ENCODE measurements around the gene BCDIN3D. TPM values are rescaled to one million over a fixed set of nuclear protein-coding genes. Genes with fewer than 3 reads are reported as not detected.
"Not testable (repeated sequence)": the region's sequence is repeated elsewhere in the genome, so short reads cannot be mapped to it uniquely, and the experiment has no call there.

BCDIN3D gene
- total and polyA plus RNA-seq, 2 experiments from 2014 or later, result 3.7 to 4.2 TPM

- Histone ChIP-seq H3F3A (ENCODE audit: insufficient read depth) (peaks cover 16% of the 10 kb centered on the region), H3K9me2 (ENCODE audit: insufficient read depth) (no peaks in the 10 kb centered on the region), H4K20me1 (ENCODE audit: insufficient read depth) (no peaks in the 10 kb centered on the region), H3K27me3 (replicated peaks; ENCODE audit: insufficient read depth) (no peaks in the 10 kb centered on the region), H2AFZ (no peak overlapping the region), H3K79me2 (ENCODE audit: insufficient read depth) (no peaks in the 10 kb centered on the region), H3K9me3 (ENCODE audit: low read depth) (no peaks in the 10 kb centered on the region), H3K27ac (no peak overlapping the region), H3K4me3 (no peak overlapping the region), H3K4me2 (ENCODE audit: unreplicated experiment) (no peak overlapping the region), H3K36me3 (ENCODE audit: low read depth) (no peaks in the 10 kb centered on the region), H3K4me1 (ENCODE audit: insufficient read depth) (peaks cover under 1% of the 10 kb centered on the region; the same call in 1 of the 2 replicates), H3K9ac (no peak overlapping the region)
- TF ChIP-seq EZH2phosphoT487 (IDR thresholded peaks at IDR 0.05; ENCODE audit: insufficient read depth, low read depth), result no peak
- no peak for TF ChIP-seq EZH2 (IDR thresholded peaks at IDR 0.05; ENCODE audit: insufficient read depth, poor library complexity, severe bottlenecking)
- peak; percentile 25 for DNase-seq
- WGBS, 2 experiments (ENCODE audit: low coverage in 1 of 2, low lambda C conversion rate in 2 of 2, missing lambda C conversion rate in 2 of 2), result 53 to 59% methylated on average over 12 of the region's 12 CpGs
- in situ Hi-C loops (cut with MboI), result loop anchor here (25.0 kb wide), 1 partner anchor 188 kb away; the partner anchor contains the start of gene ASIC1
Measured at GRCh38 chr12:49874142-49874897, 31.4 kb upstream of the BCDIN3D start.

GRCh38 chr12:49873361-49873934 lies 30.5 kb upstream of the BCDIN3D start:
- no peak overlapping the region for H3K4me2 ChIP-seq (ENCODE audit: unreplicated experiment)
- H2AFZ ChIP-seq, result no peak overlapping the region
- whole genome bisulfite sequencing, 2 experiments (ENCODE audit: low coverage in 1 of 2, low lambda C conversion rate in 2 of 2, missing lambda C conversion rate in 2 of 2), result 28 to 30% methylated on average over 3 of the region's 3 CpGs
- peaks cover 7% of the 10 kb centered on the region; the same call in 1 of the 2 replicates for H3K4me1 ChIP-seq (ENCODE audit: insufficient read depth)
- H3K9me2 ChIP-seq (ENCODE audit: insufficient read depth), result no peaks in the 10 kb centered on the region
- H3F3A ChIP-seq (ENCODE audit: insufficient read depth), result peaks cover 9% of the 10 kb centered on the region
- no peak overlapping the region for H3K9ac ChIP-seq
- H3K79me2 ChIP-seq (ENCODE audit: insufficient read depth), result no peaks in the 10 kb centered on the region
- no peaks in the 10 kb centered on the region for H3K9me3 ChIP-seq (ENCODE audit: low read depth)
- H4K20me1 ChIP-seq (ENCODE audit: insufficient read depth), result no peaks in the 10 kb centered on the region
- H3K36me3 ChIP-seq (ENCODE audit: low read depth), result no peaks in the 10 kb centered on the region
- TF ChIP-seq EZH2phosphoT487 (IDR thresholded peaks at IDR 0.05; ENCODE audit: insufficient read depth, low read depth) (no peak), EZH2 (IDR thresholded peaks at IDR 0.05; ENCODE audit: insufficient read depth, poor library complexity, severe bottlenecking) (no peak)
- no peak overlapping the region for H3K4me3 ChIP-seq
- peak; percentile 60 for DNase-seq
- H3K27ac ChIP-seq, result no peak overlapping the region
- H3K27me3 ChIP-seq (replicated peaks; ENCODE audit: insufficient read depth), result no peaks in the 10 kb centered on the region
- in situ Hi-C loops (cut with MboI), result loop anchor here (25.0 kb wide), 1 partner anchor 189 kb away; the partner anchor contains the start of gene ASIC1

DNA sequence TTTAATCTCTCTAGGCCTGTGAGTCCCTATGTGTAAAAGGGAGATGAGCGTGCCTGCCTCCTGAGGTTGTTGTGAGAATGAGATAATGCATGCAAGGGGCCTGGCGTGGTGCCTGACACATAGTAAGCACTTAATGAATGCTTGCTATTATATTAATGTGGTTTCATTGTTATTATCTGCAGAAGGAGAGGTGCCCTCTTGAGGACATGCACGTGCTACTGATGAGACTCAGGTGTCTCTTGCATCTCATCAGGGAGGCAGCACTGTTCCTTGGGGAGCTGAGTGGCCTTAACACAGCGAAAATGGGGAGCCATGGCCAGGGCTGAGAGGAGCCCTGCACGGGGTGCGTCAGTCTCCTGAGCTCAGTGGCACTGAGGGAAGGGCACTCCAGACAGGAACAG lies 29.9 kb upstream of the BCDIN3D start:
- H3K27ac ChIP-seq, result no peak overlapping the region
- no peak overlapping the region for H2AFZ ChIP-seq
- no peaks in the 10 kb centered on the region for H3K9me2 ChIP-seq (ENCODE audit: insufficient read depth)
- in situ Hi-C loops (cut with MboI), result loop anchor here (25.0 kb wide), 1 partner anchor 190 kb away; the partner anchor contains the start of gene ASIC1
- TF ChIP-seq EZH2 (IDR thresholded peaks at IDR 0.05; ENCODE audit: insufficient read depth, poor library complexity, severe bottlenecking) (no peak), EZH2phosphoT487 (IDR thresholded peaks at IDR 0.05; ENCODE audit: insufficient read depth, low read depth) (no peak)
- no peak overlapping the region for H3K9ac ChIP-seq
- H3F3A ChIP-seq (ENCODE audit: insufficient read depth), result peaks cover 2% of the 10 kb centered on the region
- H3K27me3 ChIP-seq (replicated peaks; ENCODE audit: insufficient read depth), result no peaks in the 10 kb centered on the region
- no peaks in the 10 kb centered on the region for H4K20me1 ChIP-seq (ENCODE audit: insufficient read depth)
- peaks cover 7% of the 10 kb centered on the region; the same call in 1 of the 2 replicates for H3K4me1 ChIP-seq (ENCODE audit: insufficient read depth)
- no peak overlapping the region for H3K4me2 ChIP-seq (ENCODE audit: unreplicated experiment)
- 62 to 71% methylated on average over 6 of the region's 6 CpGs for WGBS, 2 experiments (ENCODE audit: low coverage in 1 of 2, low lambda C conversion rate in 2 of 2, missing lambda C conversion rate in 2 of 2)
- no peaks in the 10 kb centered on the region for H3K9me3 ChIP-seq (ENCODE audit: low read depth)
- no peaks in the 10 kb centered on the region for H3K36me3 ChIP-seq (ENCODE audit: low read depth)
- H3K79me2 ChIP-seq (ENCODE audit: insufficient read depth), result no peaks in the 10 kb centered on the region
- DNase-seq, result peak; percentile 57
- no peak overlapping the region for H3K4me3 ChIP-seq

GRCh38 chr12:49872381-49872780 lies 29.5 kb upstream of the BCDIN3D start:
- H3K9me3 ChIP-seq (ENCODE audit: low read depth), result no peaks in the 10 kb centered on the region
- no peak for TF ChIP-seq EZH2 (IDR thresholded peaks at IDR 0.05; ENCODE audit: insufficient read depth, poor library complexity, severe bottlenecking)
- no peak for TF ChIP-seq EZH2phosphoT487 (IDR thresholded peaks at IDR 0.05; ENCODE audit: insufficient read depth, low read depth)
- no peaks in the 10 kb centered on the region for H3K36me3 ChIP-seq (ENCODE audit: low read depth)
- no peaks in the 10 kb centered on the region for H3K9me2 ChIP-seq (ENCODE audit: insufficient read depth)
- H3K4me3 ChIP-seq, result no peak overlapping the region
- in situ Hi-C loops (cut with MboI), result loop anchor here (25.0 kb wide), 1 partner anchor 190 kb away; the partner anchor contains the start of gene ASIC1
- H4K20me1 ChIP-seq (ENCODE audit: insufficient read depth), result no peaks in the 10 kb centered on the region
- H2AFZ ChIP-seq, result no peak overlapping the region
- no peaks in the 10 kb centered on the region for H3K27me3 ChIP-seq (replicated peaks; ENCODE audit: insufficient read depth)
- DNase-seq, result no peak
- H3K9ac ChIP-seq, result no peak overlapping the region
- no peak overlapping the region for H3K4me2 ChIP-seq (ENCODE audit: unreplicated experiment)
- no peaks in the 10 kb centered on the region; the same call in none of the 2 replicates for H3F3A ChIP-seq (ENCODE audit: insufficient read depth)
- no peaks in the 10 kb centered on the region for H3K79me2 ChIP-seq (ENCODE audit: insufficient read depth)
- 93% methylated on average over 5 of the region's 5 CpGs for WGBS, 2 experiments (ENCODE audit: low coverage in 1 of 2, low lambda C conversion rate in 2 of 2, missing lambda C conversion rate in 2 of 2)
- H3K4me1 ChIP-seq (ENCODE audit: insufficient read depth), result peaks cover 7% of the 10 kb centered on the region; the same call in 1 of the 2 replicates
- H3K27ac ChIP-seq, result no peak overlapping the region

DNA sequence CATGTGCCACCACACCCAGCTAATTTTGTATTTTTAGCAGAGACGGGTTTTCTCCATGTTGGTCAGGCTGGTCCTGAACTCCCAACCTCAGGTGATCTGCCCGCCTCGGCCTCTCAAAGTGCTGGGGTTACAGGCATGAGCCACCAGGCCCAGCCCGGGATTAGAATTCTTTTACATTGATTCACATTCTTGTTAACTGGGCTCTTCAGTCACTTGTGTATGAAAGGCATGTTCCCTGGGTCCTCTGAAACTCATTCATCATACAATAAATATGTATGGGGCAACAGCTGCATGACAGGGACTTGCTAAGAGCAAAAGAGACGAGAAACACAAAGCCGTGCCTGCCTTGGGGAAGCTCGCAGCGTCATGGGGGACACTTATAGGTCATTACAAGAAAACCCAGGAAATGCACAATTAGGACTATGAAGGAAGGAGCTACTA lies 28.9 kb upstream of the BCDIN3D start:
- not testable (repeated sequence) for H3K27ac ChIP-seq; H3K36me3 ChIP-seq (ENCODE audit: low read depth); H2AFZ ChIP-seq; H3K4me2 ChIP-seq (ENCODE audit: unreplicated experiment); H3K9me3 ChIP-seq (ENCODE audit: low read depth); H3K79me2 ChIP-seq (ENCODE audit: insufficient read depth); H3K9me2 ChIP-seq (ENCODE audit: insufficient read depth); H3F3A ChIP-seq (ENCODE audit: insufficient read depth); H3K4me1 ChIP-seq (ENCODE audit: insufficient read depth); H3K9ac ChIP-seq; H3K4me3 ChIP-seq; H4K20me1 ChIP-seq (ENCODE audit: insufficient read depth); H3K27me3 ChIP-seq (replicated peaks; ENCODE audit: insufficient read depth)
- peak; percentile 50 for DNase-seq
- 78% methylated on average over 8 of the region's 8 CpGs for WGBS, 2 experiments (ENCODE audit: low coverage in 1 of 2, low lambda C conversion rate in 2 of 2, missing lambda C conversion rate in 2 of 2)
- in situ Hi-C loops (cut with MboI), result loop anchor here (25.0 kb wide), 1 partner anchor 190 kb away; the partner anchor contains the start of gene ASIC1

Measured in GM23248 (cell line).